T-helper 1 cell treated with Interleukin-12 subunit alpha and Interleukin-12 subunit beta and Interleukin-4 antibody, amounts not matched to agents 30 μg/mL and 1 μg/mL, for 36 hours (primary cell): ENCODE results near the gene COX8A.

Source experiments
- H3K27ac Mint-ChIP-seq: one replicate; pipeline ENCODE4 v1.8.0; 2021; ENCODE audit warnings: mild to moderate bottlenecking, mixed read lengths
- H3K27me3 Mint-ChIP-seq: one replicate; pipeline ENCODE4 v1.8.0; 2021; ENCODE audit warnings: low read depth, mixed read lengths
- H3K36me3 Mint-ChIP-seq: one replicate; pipeline ENCODE4 v1.8.0; 2021; ENCODE audit warnings: low read depth, mixed read lengths
- H3K4me1 Mint-ChIP-seq: one replicate; pipeline ENCODE4 v1.8.0; 2021; ENCODE audit warnings: low read depth, mixed read lengths
- H3K4me3 Mint-ChIP-seq: one replicate; pipeline ENCODE4 v1.8.0; 2021; ENCODE audit warnings: mild to moderate bottlenecking, moderate library complexity, mixed read lengths
- H3K9me3 Mint-ChIP-seq: one replicate; pipeline ENCODE4 v1.8.0; 2021; ENCODE audit warnings: mixed read lengths

COX8A gene

DNA sequence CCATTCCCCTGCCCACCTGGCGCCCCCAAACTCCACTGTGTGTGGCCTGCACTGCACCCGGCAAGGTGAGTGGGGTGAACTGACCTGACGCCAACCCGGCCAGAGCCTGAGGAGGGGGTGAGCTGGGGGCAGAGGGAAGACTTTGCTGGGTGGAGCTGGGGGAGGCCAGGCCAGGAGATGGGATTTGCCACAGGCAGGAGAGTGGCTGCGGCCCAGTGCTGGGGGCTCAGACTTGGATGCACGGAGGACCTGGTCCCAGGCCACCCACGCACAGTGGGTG lies 43.5 kb downstream of the COX8A start:
- no peak overlapping the region for H3K27ac Mint-ChIP-seq
- H3K4me3 Mint-ChIP-seq = no peak overlapping the region
- H3K9me3 Mint-ChIP-seq = no peaks in the 10 kb centered on the region
- H3K4me1 Mint-ChIP-seq = no peaks in the 10 kb centered on the region
- no peaks in the 10 kb centered on the region for H3K36me3 Mint-ChIP-seq
- H3K27me3 Mint-ChIP-seq = no peaks in the 10 kb centered on the region

DNA sequence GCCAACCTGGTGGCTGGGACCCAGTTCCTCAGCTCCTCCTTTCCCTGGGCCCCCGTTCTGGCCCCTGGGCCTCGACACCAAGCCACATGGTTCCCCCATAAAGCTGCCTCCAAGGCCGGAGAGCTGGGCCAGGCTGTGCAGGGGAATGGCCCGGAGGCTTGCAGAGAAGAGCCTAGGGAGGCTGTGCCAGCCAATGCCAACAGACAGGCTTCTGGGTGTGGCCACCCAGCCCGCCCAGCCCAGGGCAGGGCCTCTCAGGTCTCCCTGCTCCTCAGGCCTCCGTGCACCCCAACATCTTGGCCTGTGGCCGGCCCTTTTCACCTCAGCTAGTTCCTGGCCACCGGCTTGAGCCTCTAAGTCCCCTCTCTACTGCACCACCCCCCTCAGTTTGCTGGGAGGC lies 43.9 kb downstream of the COX8A start:
- Mint-ChIP-seq H3K36me3 (no peaks in the 10 kb centered on the region), H3K27me3 (no peaks in the 10 kb centered on the region), H3K4me1 (no peaks in the 10 kb centered on the region), H3K4me3 (no peak overlapping the region), H3K27ac (no peak overlapping the region), H3K9me3 (no peaks in the 10 kb centered on the region)

DNA sequence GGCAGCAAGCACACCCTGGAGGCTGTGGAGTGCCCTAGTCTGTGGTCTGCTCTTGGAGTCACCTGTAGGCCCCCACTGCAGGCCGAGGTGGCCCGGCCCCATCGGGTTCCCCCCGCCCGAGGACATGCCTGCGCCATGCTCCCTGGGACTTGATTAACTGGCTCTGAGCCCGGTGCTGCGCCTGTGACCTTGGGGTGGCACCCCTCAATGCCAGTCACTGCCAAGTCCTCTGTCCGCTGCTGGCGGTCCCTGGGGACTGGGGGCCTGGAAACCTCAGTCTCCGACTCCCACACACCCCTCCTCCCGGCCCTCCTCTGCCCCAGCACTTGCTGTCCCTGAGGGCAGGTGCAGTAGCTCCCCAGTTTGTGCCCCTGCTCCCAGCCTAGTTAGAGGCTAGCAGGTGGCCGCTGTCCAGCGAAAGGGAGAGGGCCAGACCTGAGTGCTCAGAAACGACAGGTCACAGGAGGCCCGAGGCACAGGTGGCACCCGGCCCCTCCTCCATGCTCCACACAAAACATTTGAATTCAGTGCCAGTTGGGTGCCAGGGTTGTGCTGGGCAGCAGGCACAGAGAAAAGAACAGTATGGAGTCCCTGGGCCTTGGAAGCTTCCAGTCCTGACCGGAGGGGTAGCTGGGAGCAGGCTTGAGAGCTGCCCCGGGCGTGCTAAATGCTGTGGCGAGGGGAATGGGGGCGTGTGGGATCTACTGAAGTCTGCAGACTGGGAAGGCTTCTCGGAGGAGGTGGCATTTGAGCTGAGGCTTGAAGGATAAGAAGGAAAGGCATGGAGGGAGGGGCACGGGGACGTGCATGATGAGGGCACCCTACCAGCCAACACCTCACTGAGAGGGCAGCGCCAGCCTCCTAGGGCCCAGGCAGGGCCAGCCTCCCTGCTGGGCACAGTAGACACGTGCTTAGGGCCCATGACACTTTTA lies 45.0 kb downstream of the COX8A start:
- no peaks in the 10 kb centered on the region for H3K27me3 Mint-ChIP-seq
- H3K36me3 Mint-ChIP-seq = no peaks in the 10 kb centered on the region
- no peaks in the 10 kb centered on the region for H3K4me1 Mint-ChIP-seq

DNA sequence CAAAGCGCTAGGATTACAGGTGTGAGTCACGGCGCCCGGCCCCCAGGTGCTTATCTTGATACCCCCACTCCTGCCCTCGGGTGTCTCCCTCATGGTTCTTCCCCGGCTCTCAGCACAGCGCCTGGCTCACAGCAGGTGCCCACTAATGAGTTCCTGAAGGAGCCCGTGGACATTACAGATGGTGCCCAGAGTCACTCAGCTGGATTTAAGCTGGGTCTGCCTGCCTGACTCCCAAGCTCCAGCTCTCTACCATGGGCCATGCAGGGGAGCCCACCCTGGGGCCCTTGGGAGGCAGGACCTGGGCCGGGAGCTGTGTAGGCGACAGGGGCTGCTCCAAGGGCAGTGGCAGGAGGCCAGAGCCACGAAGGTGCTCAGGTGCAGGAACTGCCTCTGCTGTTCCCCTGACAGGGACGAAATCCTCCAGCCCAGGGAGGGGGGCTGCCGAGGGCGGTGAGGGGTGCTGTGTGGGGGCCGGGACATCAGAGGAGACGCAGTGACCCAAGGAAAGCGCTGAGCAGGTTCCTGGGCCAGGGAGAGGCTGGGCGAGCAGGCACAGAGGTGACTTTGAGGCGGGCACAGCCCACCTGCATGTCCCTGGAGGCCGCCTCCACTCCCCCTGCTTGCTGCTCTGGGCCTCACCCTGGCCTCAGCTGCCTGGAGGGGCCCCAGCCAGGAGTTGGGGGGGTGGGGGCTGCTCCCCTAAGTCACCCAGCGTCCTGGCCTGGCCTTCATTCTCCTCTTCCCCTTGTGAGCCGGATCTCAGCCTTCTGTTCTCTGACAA lies 46.7 kb downstream of the COX8A start:
- H3K27me3 Mint-ChIP-seq = no peaks in the 10 kb centered on the region
- H3K9me3 Mint-ChIP-seq = no peaks in the 10 kb centered on the region
- H3K27ac Mint-ChIP-seq = no peak overlapping the region
- H3K36me3 Mint-ChIP-seq = no peaks in the 10 kb centered on the region
- H3K4me1 Mint-ChIP-seq = no peaks in the 10 kb centered on the region
- H3K4me3 Mint-ChIP-seq = no peak overlapping the region

More for the DNA sequence above, 45.0 kb downstream of the COX8A start:
- Mint-ChIP-seq H3K9me3 (no peaks in the 10 kb centered on the region), H3K4me3 (no peak overlapping the region), H3K27ac (no peak overlapping the region)

DNA sequence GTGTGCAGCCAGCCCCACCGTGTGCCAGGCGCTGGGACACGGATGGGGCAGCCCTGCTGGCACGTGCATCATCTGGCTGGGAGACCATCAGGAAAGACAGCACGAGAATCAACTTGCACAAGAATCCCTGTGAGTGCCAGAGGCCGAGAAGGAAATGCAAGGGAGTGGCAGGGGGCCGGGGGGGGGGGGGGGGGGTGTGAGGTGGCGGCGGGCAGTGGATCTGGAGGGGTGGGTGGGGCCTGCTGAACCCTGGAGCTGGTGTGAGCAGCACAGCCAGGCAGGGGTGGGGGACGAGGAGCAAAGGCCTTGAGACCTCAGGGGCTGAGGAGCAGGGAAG lies 47.3 kb downstream of the COX8A start:
- H3K27me3 Mint-ChIP-seq = peaks cover under 1% of the 10 kb centered on the region
- H3K36me3 Mint-ChIP-seq = no peaks in the 10 kb centered on the region
- H3K4me3 Mint-ChIP-seq = no peak overlapping the region
- no peaks in the 10 kb centered on the region for H3K9me3 Mint-ChIP-seq
- no peak overlapping the region for H3K27ac Mint-ChIP-seq
- H3K4me1 Mint-ChIP-seq = no peaks in the 10 kb centered on the region

DNA sequence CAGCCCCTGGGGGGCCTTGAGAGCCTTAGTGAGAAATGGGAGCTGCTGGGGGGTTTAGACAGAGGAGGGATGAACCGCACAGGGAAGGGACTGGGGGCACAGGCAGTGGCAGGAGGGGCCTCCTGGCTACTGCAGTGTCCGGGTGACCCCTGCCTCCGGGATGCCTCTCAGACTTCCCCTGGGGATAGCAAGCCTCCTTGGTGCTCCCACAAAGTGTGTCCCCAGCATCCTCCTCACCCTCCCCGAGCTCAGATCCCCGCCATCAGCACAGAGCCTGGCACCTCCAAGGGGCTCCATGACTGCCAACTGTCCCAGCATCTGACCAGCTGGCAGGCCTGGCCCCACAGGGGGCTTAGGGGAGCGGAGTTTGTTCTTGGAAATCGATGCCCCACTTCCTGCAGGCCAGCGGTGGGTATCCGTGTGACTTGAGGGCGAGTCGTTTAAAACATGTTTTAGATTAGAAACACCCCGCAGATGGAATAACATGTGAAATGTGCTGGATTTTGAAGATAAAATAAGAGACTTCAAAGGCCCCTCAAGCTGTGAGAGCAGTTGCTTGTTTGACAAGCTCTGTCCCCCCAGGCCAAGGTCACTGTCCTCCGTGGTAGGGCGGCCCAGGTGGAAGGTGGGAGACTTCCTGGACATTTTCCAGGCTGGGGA lies 47.8 kb downstream of the COX8A start:
- Mint-ChIP-seq H3K4me3 (no peak overlapping the region), H3K9me3 (no peaks in the 10 kb centered on the region), H3K27ac (no peak overlapping the region), H3K36me3 (no peaks in the 10 kb centered on the region), H3K4me1 (no peaks in the 10 kb centered on the region), H3K27me3 (peaks cover 5% of the 10 kb centered on the region)

DNA sequence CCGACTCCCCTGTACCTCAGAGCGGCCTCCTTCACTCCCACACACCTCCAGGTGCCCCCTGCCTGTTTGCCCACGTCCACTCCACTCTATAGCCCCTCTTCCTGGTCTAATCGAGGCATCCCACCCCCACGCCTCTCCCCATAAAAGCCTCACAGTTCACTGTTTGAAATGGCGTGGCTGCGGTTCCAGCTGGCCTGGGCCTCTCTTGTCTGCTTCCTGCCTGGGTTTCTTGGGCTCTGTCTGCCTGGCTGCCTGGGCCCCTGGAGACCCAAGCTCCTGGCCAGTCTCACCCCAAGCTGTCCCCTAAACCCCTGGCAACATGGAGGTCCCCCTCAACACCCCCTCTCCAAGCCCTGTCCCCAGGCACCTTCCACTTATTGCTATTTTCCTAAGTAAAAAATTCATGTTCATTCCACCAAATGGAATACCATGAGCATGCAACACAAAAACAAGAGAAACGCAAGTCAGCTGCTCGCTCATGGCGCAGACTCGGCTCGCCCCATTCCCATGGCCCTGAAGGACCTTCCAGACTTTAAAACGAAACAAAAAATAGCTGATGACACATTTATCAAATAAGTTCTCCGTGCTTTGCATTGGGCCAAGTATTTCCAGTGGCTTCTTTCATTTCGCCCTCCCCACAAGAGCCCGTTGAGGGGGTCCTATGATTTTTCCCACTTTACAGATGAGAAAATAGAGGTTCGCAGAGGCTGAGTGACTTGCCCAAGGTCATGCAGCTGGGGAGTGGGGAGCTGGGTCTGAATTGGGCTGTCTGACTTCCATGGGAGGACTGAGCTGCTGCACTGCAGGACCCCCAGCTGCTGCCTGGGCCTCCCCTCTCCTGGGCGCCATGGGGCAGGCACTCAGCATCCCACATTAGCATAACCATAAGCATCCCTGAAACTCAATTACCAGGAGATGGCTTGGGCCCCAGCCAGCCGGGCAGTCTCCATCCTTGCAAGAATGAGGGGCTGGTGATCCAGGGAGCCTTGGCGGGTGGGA lies 49.6 kb downstream of the COX8A start:
- H3K36me3 Mint-ChIP-seq = no peaks in the 10 kb centered on the region
- H3K27ac Mint-ChIP-seq = no peak overlapping the region
- H3K4me1 Mint-ChIP-seq = no peaks in the 10 kb centered on the region
- peaks cover 5% of the 10 kb centered on the region for H3K27me3 Mint-ChIP-seq
- H3K9me3 Mint-ChIP-seq = no peaks in the 10 kb centered on the region
- no peak overlapping the region for H3K4me3 Mint-ChIP-seq

DNA sequence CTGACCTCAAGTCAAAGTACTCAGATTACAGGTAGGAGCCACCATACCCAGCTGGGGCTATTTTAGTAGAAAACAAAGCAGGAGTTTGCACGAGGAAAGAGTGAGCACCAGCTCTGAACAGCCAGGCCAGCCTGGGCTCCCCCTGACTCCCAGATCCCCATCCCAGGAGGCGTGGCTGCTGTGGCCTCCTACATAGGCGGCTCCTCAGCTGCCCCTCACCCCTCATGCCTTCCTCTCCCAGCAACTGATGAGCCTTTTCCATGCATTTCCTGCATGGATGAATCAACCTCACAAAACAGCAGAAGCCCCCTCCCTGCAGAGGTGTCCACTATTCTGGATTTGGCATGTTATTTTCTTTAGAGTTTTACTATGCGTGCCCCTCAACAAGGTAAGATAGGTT lies 50.8 kb downstream of the COX8A start:
- Mint-ChIP-seq H3K4me1 (no peaks in the 10 kb centered on the region), H3K27me3 (peaks cover 6% of the 10 kb centered on the region), H3K9me3 (no peaks in the 10 kb centered on the region), H3K27ac (no peak overlapping the region), H3K36me3 (no peaks in the 10 kb centered on the region), H3K4me3 (no peak overlapping the region)
